DMS153 treated with DMSO at 0.1 percent for 48 hours (cell line): ENCODE measurements around the gene SMIM35.
"Not testable (repeated sequence)": the region's sequence is repeated elsewhere in the genome, so short reads cannot be mapped to it uniquely, and the experiment has no call there.

Source experiments
- DNase-seq: peaks from one replicate; lab custom pipeline; 2025; ENCODE audit not compliant: unreplicated experiment; lab: John Stamatoyannopoulos, UW

Gene SMIM35

GRCh38 chr11:117992136-117992535 is 94.6 kb downstream of the SMIM35 start:
- DNase-seq, result no peak

- no peak for DNase-seq
Measured at GRCh38 chr11:117989351-117990102, 97.2 kb downstream of the SMIM35 start.

GRCh38 chr11:117986981-117987574 is 99.7 kb downstream of the SMIM35 start:
- DNase-seq, result no peak

GRCh38 chr11:117985953-117986887 is 100.5 kb downstream of the SMIM35 start, which contains the start of gene IL10RA:
IL10RA (plus strand) TSS chr11:117986394; CDS start chr11:117986468, 74 bp downstream.
- peak; percentile 37 for DNase-seq

GRCh38 chr11:117984476-117984875 is 102.3 kb downstream of the SMIM35 start:
- no peak for DNase-seq

GRCh38 chr11:117983163-117983475 is 103.6 kb downstream of the SMIM35 start:
- no peak for DNase-seq

GRCh38 chr11:117980720-117981119 is 106.0 kb downstream of the SMIM35 start:
- DNase-seq, result no peak

- no peak for DNase-seq
Measured at GRCh38 chr11:117980280-117980679, 106.5 kb downstream of the SMIM35 start.

- no peak for DNase-seq
Measured at GRCh38 chr11:117979481-117980211, 107.1 kb downstream of the SMIM35 start.

GRCh38 chr11:117978991-117979390 is 107.8 kb downstream of the SMIM35 start:
- DNase-seq, result no peak

GRCh38 chr11:117978291-117978910 is 108.4 kb downstream of the SMIM35 start:
- DNase-seq, result not testable (repeated sequence)

- DNase-seq, result not testable (repeated sequence)
Measured at GRCh38 chr11:117977612-117978264, 109.0 kb downstream of the SMIM35 start.

- DNase-seq, result no peak
Measured at GRCh38 chr11:117977029-117977428, 109.7 kb downstream of the SMIM35 start.

GRCh38 chr11:117976445-117976844 is 110.3 kb downstream of the SMIM35 start:
- DNase-seq, result no peak

GRCh38 chr11:117973503-117973860 is 113.3 kb downstream of the SMIM35 start:
- DNase-seq, result no peak

GRCh38 chr11:117972629-117973502 is 113.9 kb downstream of the SMIM35 start:
- DNase-seq, result peak; percentile 64

GRCh38 chr11:117972044-117972443 is 114.7 kb downstream of the SMIM35 start:
- no peak for DNase-seq

GRCh38 chr11:117970400-117971024 is 116.3 kb downstream of the SMIM35 start:
- DNase-seq, result no peak
